Right renal pelvis (tissue), 4 donors: ENCODE data around the gene MMP17. TPM values are rescaled to one million over a fixed set of nuclear protein-coding genes. Genes with fewer than 3 reads are reported as not detected.
"Not testable (repeated sequence)": the region's sequence is repeated elsewhere in the genome, so short reads cannot be mapped to it uniquely, and the experiment has no call there.

Experiments
- DNase-seq, 4 donors: peaks; one replicate each; pipeline ENCODE4 v3.0.0-alpha.2; 2013; ENCODE audit warnings: low read depth in 4 of 4, low spot score in 3 of 4, missing footprints in 1 of 4
- polyA plus RNA-seq, 4 donors: library from polyadenylated mRNA; unstranded; fragments of 120-200 nt; gene quantifications; one replicate each; pipeline ENCODE4 v1.2.1, GENCODE V29; 2013; ENCODE audit not compliant: insufficient read length in 4 of 4

MMP17 gene
- polyA plus RNA-seq, 4 donors = 0.89 to 2.4 (median 1.1) TPM

GRCh38 chr12:131862994-131863710 is 35.0 kb downstream of the MMP17 start:
- DNase-seq = no peak

GRCh38 chr12:131863711-131864396 is 35.7 kb downstream of the MMP17 start:
- no peak for DNase-seq

DNA sequence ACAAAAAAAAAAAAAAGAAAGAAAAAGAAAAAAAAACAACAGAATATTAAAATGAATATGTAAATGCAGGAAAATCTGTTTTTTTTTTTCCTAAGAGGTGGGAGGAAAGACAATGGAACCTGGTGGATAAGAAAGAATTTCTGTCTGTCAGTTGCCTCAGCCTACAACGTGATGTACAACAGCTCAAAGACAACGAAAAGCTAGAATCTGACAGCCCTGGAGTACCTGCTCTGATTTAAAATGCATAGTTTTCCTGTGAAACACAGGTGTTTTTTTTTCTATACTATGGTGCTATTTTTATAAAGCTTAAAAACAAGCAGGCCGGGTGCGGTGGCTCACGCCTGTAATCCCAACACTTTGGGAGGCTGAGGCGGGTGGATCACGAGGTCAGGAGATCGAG is 36.3 kb downstream of the MMP17 start:
- DNase-seq = no peak

DNA sequence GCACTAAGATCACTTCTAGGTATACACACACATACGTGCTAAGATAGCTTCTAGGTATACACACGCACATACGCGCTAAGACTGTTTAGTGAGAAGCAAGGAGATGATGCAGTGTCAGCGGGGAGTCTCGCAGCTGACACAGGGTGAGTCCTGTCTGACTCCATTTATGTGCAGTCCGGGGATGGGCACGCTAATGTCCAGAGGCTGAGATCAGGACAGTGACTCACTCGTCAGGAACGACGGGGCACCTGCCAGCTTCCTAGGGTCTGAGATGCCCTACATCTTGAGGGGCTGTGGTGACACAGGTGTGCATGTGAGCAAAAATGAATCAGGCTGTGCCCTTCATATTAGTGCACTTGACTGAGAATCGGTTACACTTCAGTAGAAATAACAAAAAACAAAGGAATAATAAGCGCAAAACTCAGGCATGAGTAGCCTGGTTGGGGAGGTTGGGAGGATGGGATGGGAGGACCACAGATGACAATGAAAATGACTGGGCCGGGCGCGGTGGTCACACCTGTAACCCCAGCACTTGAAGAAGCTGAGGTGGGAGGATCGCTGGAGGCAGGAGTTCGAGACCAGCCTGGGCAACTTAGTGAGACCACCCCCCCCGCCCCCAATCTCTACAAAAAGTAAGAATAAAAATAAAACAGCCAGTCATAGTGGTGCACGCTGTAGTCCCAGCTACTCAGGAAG is 37.1 kb downstream of the MMP17 start:
- DNase-seq = no peak

- no peak for DNase-seq
These were observed 39.3 kb downstream of the MMP17 start for GRCh38 chr12:131867471-131867870.

DNA sequence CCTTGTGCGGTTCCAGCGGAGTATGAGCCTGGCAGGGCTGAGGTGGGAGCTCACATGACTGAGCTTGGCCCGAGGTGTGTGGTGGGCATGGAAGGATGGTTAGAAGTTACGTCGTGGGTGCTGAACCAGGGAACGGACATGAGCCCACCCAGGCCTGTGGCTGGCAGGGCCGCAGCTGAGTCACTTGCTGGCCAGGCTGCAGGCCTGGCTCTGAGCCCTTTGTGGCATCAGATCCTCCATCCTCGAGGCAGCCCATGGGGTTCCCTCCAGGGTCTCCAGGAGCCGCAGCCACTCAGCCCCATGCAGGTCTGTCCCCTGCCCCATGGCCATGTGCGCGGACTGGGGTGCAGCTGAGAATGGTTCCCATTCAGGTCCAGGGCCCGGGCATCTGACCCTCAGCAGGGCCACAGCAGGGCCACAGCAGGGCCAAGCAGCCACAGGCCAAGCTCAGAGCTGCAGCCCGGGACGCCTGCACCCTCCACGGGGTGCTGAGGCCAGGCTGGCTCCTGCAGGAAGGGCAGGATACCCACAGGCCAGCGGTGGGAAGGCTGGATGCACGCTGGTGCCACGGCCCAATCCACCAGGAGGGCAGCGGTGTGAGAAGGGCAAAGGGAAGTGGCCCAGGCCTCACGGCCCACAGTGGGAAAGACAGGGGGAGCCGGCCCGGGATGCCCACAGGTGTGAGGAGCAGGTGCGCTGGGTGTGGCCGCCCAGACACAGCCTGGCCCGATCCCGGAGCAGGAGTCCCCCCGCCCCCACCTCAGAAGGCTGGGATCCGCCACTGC is 39.9 kb downstream of the MMP17 start:
- DNase-seq = no peak

- DNase-seq = no peak
These were observed 41.8 kb downstream of the MMP17 start for GRCh38 chr12:131869871-131870418.

DNA sequence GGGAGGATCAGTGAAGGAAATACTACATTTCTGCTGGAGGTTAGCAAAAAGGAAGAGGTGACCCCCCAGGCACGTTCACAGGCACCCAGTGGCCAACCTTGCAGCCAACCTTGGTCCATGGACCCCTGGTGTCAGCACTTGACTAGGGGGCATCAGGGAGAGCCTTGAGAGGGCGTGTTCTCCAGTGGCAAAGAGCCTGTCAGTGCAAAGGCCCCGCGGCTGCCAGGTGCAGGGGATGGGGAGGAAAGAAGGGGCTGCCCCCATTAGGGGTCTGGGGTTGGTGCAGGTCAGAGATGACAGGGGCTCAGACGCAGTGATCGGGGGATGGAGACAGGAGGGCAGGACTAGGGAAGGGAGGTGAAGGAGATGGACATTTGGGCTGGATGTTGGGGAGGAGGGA is 43.5 kb downstream of the MMP17 start:
- no peak for DNase-seq

DNA sequence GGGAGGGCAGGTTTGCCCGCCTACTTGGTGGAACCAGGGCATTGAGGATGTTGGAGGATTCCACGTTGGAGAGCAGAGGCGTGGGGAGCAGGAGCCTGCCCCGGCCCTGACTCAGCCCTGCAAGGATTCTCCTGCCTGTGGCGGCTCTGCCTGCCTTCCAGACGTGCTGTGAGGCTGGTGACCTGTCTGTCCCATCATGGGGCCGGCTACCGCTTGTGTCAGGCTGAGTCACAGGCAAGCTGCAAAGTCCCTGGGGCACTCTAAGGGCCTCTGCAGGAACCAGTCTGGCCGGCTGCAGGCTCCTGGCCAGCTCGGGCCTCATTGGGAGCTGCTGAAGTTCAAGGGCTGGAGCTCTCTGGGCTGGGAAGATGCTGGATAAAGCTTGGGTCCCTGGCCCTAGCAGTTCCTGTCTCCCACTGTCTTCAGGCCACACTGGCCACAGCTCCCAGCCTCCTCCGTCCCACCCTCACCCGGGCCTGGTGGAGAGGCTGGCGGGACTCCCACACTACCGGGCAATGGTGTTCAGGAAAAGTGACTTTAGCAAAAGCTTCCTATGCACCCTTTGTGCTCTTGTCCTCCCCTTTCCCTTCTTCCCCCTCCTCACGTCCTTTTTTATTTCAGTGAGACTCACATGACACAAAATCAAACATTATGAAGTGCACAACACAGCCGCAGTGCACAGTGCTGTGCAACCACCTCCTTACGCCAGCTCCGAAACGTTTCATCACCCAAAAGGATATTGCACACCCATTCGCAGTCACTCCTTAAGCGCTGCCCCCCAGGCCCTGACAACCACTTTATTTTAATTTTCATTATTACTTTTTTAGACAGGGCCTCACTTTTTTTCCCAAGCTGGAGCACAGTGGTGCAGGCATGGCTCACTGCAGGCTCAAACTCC is 44.2 kb downstream of the MMP17 start:
- no peak for DNase-seq

- DNase-seq = no peak
These were observed 45.1 kb downstream of the MMP17 start for GRCh38 chr12:131873293-131873692.

GRCh38 chr12:131874972-131875371 is 46.8 kb downstream of the MMP17 start:
- not testable (repeated sequence) for DNase-seq

- not testable (repeated sequence) for DNase-seq
These were observed 49.0 kb downstream of the MMP17 start for GRCh38 chr12:131877216-131877615.

DNA sequence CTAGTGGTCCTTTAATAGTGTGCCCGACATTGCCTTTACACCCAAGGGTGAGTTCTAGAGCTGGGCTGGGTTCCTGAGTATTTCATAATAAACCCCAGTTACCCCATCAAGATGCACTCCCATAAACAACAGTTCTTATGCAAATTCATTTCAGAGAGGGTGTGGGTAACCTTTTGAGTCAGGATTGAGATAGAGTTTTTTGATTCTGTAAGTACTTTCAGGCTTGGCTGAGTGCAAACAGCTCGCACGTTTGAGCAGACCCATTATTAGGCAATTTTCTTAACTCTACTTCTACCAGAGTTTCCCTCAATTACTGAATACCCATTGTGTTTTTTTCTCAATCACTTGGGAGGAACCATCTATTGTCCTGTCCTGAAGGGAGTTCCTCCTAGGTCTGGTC is 50.2 kb downstream of the MMP17 start:
- not testable (repeated sequence) for DNase-seq

GRCh38 chr12:131882804-131883520 is 54.8 kb downstream of the MMP17 start:
- DNase-seq = no peak

DNA sequence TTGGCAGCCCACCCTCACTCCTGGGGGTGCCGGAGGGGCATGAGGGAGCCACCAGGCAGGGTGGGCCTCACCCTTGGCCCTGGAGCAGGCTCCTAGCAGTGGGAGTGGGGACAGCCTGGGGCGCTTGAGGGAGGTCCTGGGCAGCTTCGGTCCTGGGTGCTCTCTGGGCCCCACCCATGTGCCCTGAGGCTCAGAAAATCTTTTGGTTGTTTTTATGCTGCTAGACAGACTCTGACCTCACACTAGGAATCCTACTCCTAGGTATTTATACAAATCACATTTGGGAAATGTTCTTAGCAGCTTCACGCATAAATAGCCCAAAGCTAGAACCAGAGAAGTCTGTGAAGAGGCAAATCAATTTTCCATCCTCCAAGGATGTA is 55.3 kb downstream of the MMP17 start:
- DNase-seq = no peak

DNA sequence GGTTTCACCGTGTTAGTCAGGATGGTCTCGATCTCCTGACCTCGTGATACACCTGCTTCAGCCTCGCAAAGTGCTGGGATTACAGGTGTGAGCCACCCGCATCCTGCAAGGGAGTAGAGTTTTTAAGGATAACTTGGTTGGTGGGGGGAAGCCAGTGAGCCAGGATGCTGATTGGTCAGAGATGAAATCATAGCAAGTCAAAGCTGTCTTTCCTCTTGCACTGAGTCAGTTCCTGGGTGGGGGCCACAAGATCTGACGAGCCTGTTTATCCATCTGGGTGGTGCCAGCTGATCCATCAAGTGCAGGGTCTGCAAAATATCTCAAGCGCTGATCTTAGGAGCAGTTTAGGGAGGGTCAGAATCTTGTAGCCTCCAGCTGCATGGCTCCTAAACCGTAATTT is 56.9 kb downstream of the MMP17 start:
- DNase-seq = not testable (repeated sequence)

DNA sequence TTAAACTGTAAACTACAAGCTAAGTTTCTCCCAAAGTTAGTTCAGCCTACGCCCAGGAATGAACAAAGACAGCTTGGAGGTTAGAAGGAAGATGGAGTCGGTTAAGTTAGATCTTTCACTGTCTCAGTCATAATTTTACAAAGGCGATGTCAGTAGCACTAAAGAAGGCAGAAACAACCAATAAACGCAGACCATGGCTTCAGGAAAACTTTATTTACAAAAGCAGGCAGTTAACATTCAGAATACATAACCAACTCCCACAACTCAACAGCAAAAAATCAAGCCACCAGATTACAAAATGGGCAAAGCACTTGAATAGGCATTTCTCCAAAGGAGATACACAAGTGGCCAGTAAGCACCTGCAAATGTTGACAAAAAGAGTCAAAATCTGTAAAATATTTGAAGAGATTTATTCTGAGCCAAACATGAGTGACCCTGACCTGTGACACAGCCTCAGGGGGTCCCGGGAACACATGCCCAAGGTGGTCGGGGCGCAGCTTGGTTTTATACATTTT is 57.4 kb downstream of the MMP17 start:
- DNase-seq = no peak

GRCh38 chr12:131891722-131892121 is 63.5 kb downstream of the MMP17 start:
- not testable (repeated sequence) for DNase-seq
